ENCODE results near the gene CENPX. TPM values are rescaled to one million over a fixed set of nuclear protein-coding genes. Genes with fewer than 3 reads are reported as not detected.

CENPX gene
- total and polyA plus RNA-seq, 2 of the 13 experiments (the other 11 are each of a cell fraction or from before 2014, with no cell fraction given) = 92.7 to 170 TPM

DNA sequence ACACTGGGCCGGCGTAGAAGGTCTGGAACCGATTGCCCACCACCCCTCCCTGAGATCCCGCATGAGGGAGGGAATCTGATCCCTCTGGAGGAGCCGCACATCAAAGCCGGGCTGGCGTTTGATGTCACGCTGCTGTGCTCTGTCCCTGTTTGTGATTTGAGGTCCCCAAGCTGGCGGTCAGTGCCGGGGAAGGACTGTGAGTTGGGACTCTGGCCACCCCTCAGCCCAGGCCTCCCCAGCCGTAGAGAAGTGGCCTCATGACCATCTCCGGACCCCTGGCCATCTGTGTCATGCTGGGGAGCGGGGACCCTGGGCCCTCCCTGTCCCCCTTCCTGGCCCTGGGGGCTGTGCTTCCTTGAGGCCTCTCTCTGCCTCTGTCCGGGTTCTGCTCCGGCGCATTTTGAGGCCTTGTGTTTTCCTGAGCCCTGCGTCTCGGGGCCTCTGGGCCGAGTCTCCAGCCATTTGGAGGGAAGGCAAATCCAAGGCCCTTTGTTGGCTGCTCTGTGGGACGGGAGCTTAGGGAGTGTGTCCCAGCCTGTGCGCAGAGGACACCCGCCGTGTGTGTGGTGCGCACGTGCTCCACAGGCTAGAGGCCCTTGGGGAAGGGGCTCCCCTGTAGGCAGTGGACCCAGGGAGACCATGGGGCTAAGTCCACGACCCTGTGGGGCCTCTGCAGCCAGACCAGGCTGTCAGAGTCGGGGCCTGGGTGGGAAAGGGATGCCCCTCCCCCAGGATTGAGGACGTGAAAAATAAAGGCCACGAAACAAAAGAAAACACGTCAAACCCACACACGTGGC is 30.2 kb downstream of the CENPX start (continued):
- TF ChIP-seq, protein P1, sequence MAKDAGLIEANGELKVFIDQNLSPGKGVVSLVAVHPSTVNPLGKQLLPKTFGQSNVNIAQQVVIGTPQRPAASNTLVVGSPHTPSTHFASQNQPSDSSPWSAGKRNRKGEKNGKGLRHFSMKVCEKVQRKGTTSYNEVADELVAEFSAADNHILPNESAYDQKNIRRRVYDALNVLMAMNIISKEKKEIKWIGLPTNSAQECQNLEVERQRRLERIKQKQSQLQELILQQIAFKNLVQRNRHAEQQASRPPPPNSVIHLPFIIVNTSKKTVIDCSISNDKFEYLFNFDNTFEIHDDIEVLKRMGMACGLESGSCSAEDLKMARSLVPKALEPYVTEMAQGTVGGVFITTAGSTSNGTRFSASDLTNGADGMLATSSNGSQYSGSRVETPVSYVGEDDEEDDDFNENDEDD (CRISPR knock-in tag; IDR thresholded peaks at IDR 0.05; ENCODE audit: borderline replicate concordance) = peak; percentile 97
- peak; percentile 69 to 89; a peak in 3 of 4 replicates for TF ChIP-seq EP300 (IDR thresholded peaks at IDR 0.05; ENCODE audit: low read depth in 2 of 2, low read length in 2 of 2)
- TF ChIP-seq EP300 (CRISPR knock-in tag; IDR thresholded peaks at IDR 0.05; ENCODE audit: borderline replicate concordance) = peak; percentile 90
- TF ChIP-seq ZNF292 (CRISPR knock-in tag; IDR thresholded peaks at IDR 0.05; ENCODE audit: borderline replicate concordance, low read depth) = no peak
- TF ChIP-seq, protein P2, sequence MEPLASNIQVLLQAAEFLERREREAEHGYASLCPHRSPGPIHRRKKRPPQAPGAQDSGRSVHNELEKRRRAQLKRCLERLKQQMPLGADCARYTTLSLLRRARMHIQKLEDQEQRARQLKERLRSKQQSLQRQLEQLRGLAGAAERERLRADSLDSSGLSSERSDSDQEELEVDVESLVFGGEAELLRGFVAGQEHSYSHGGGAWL (CRISPR knock-in tag; IDR thresholded peaks at IDR 0.05) = peak; percentile 86
- TF ChIP-seq REXO4 (CRISPR knock-in tag; IDR thresholded peaks at IDR 0.05; ENCODE audit: borderline replicate concordance) = peak; percentile 93
- peak; percentile 54; the same call in 1 of the 2 replicates for TF ChIP-seq ELF1 (CRISPR knock-in tag; IDR thresholded peaks at IDR 0.05)
- TF ChIP-seq, protein P3, sequence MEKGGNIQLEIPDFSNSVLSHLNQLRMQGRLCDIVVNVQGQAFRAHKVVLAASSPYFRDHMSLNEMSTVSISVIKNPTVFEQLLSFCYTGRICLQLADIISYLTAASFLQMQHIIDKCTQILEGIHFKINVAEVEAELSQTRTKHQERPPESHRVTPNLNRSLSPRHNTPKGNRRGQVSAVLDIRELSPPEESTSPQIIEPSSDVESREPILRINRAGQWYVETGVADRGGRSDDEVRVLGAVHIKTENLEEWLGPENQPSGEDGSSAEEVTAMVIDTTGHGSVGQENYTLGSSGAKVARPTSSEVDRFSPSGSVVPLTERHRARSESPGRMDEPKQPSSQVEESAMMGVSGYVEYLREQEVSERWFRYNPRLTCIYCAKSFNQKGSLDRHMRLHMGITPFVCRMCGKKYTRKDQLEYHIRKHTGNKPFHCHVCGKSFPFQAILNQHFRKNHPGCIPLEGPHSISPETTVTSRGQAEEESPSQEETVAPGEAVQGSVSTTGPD (CRISPR knock-in tag; IDR thresholded peaks at IDR 0.05) = peak; percentile 55; the same call in 1 of the 2 replicates
- no peak for TF ChIP-seq RARG (CRISPR knock-in tag; IDR thresholded peaks at IDR 0.05; ENCODE audit: low read depth)
- peak; percentile 80 for TF ChIP-seq DPF2 (CRISPR knock-in tag; IDR thresholded peaks at IDR 0.05; ENCODE audit: borderline replicate concordance, low read depth)
- peak; percentile 99 for TF ChIP-seq ZMAT3 (CRISPR knock-in tag; conservative IDR thresholded peaks at IDR 0.05)
- peak; percentile 86 for TF ChIP-seq ZIK1 (CRISPR knock-in tag; IDR thresholded peaks at IDR 0.05; ENCODE audit: borderline replicate concordance, low read depth)
- TF ChIP-seq PITX1 (CRISPR knock-in tag; IDR thresholded peaks at IDR 0.05) = peak; percentile 90
- peak; percentile 98 for TF ChIP-seq REL (CRISPR knock-in tag; conservative IDR thresholded peaks at IDR 0.05)
- no peak for TF ChIP-seq MAFK (conservative IDR thresholded peaks at IDR 0.05 in 1 of 2, IDR thresholded peaks at IDR 0.05 in 1 of 2; ENCODE audit: low read length in 2 of 2)
- TF ChIP-seq RFX1 (IDR thresholded peaks at IDR 0.05) = no peak
- TF ChIP-seq, protein P4, sequence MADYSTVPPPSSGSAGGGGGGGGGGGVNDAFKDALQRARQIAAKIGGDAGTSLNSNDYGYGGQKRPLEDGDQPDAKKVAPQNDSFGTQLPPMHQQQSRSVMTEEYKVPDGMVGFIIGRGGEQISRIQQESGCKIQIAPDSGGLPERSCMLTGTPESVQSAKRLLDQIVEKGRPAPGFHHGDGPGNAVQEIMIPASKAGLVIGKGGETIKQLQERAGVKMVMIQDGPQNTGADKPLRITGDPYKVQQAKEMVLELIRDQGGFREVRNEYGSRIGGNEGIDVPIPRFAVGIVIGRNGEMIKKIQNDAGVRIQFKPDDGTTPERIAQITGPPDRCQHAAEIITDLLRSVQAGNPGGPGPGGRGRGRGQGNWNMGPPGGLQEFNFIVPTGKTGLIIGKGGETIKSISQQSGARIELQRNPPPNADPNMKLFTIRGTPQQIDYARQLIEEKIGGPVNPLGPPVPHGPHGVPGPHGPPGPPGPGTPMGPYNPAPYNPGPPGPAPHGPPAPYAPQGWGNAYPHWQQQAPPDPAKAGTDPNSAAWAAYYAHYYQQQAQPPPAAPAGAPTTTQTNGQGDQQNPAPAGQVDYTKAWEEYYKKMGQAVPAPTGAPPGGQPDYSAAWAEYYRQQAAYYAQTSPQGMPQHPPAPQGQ (CRISPR knock-in tag; IDR thresholded peaks at IDR 0.05; ENCODE audit: borderline replicate concordance) = peak; percentile 66; the same call in 1 of the 2 replicates
- TF ChIP-seq ZNF17 (CRISPR knock-in tag; IDR thresholded peaks at IDR 0.05) = peak; percentile 72
- peak; percentile 97 for TF ChIP-seq ZNF232 (CRISPR knock-in tag; IDR thresholded peaks at IDR 0.05; ENCODE audit: borderline replicate concordance)
- TF ChIP-seq GZF1 (CRISPR knock-in tag; IDR thresholded peaks at IDR 0.05) = peak; percentile 94
- TF ChIP-seq SP5 (CRISPR knock-in tag; IDR thresholded peaks at IDR 0.05; ENCODE audit: borderline replicate concordance, low read depth) = peak; percentile 94
- TF ChIP-seq, protein P5, sequence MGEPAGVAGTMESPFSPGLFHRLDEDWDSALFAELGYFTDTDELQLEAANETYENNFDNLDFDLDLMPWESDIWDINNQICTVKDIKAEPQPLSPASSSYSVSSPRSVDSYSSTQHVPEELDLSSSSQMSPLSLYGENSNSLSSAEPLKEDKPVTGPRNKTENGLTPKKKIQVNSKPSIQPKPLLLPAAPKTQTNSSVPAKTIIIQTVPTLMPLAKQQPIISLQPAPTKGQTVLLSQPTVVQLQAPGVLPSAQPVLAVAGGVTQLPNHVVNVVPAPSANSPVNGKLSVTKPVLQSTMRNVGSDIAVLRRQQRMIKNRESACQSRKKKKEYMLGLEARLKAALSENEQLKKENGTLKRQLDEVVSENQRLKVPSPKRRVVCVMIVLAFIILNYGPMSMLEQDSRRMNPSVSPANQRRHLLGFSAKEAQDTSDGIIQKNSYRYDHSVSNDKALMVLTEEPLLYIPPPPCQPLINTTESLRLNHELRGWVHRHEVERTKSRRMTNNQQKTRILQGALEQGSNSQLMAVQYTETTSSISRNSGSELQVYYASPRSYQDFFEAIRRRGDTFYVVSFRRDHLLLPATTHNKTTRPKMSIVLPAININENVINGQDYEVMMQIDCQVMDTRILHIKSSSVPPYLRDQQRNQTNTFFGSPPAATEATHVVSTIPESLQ (CRISPR knock-in tag; conservative IDR thresholded peaks at IDR 0.05) = no peak

Measured in HepG2 (cell line).